Liver (tissue), 9 donors: ENCODE results near the gene HLA-DPB1. TPM values are rescaled to one million over a fixed set of nuclear protein-coding genes. Genes with fewer than 3 reads are reported as not detected.

Source experiments
- DNase-seq: peaks from one replicate; pipeline ENCODE4 v3.0.0-alpha.2; 2017; ENCODE audit warnings: low spot score
- H3K27ac ChIP-seq, 2 donors: one replicate each; pipeline ENCODE4 v1.7.0; 2013; ENCODE audit warnings: inconsistent platforms in 2 of 2, low read length in 2 of 2, control low read depth in 1 of 2, low read depth in 1 of 2, mild to moderate bottlenecking in 1 of 2
- H3K27me3 ChIP-seq, 4 donors: one replicate each; pipeline versions ENCODE4 v1.6.1 to v1.7.0; 2013; ENCODE audit warnings: low read length in 3 of 4, inconsistent platforms in 1 of 4, mild to moderate bottlenecking in 1 of 4, moderate library complexity in 1 of 4; ENCODE audit not compliant: control insufficient read depth in 4 of 4, insufficient read depth in 4 of 4
- H3K36me3 ChIP-seq, 4 donors: one replicate each; pipeline versions ENCODE4 v1.6.1 to v1.7.0; 2013; ENCODE audit warnings: low read length in 3 of 4, mild to moderate bottlenecking in 3 of 4, low read depth in 1 of 4, moderate library complexity in 1 of 4; ENCODE audit not compliant: control insufficient read depth in 4 of 4, insufficient read depth in 3 of 4
- H3K4me1 ChIP-seq, 4 donors: one replicate each; pipeline versions ENCODE4 v1.6.1 to v1.7.0; 2013; ENCODE audit warnings: low read length in 3 of 4, mild to moderate bottlenecking in 3 of 4, moderate library complexity in 1 of 4; ENCODE audit not compliant: control insufficient read depth in 4 of 4, insufficient read depth in 4 of 4
- H3K4me3 ChIP-seq, 3 donors: one replicate each; pipeline versions ENCODE4 v1.6.1 to v1.7.0; 2013; ENCODE audit warnings: low read length in 3 of 3, control low read depth in 1 of 3, low read depth in 1 of 3, mild to moderate bottlenecking in 1 of 3
- H3K9ac ChIP-seq, 2 donors: one replicate each; pipeline ENCODE4 v1.7.0; 2013; ENCODE audit warnings: low read length in 2 of 2, mild to moderate bottlenecking in 2 of 2, moderate library complexity in 2 of 2, control low read depth in 1 of 2, low read depth in 1 of 2
- H3K9me3 ChIP-seq, 4 donors: one replicate each; pipeline versions ENCODE4 v1.6.1 to v1.7.0; 2013; ENCODE audit warnings: low read length in 3 of 4; ENCODE audit not compliant: control insufficient read depth in 4 of 4
- EGR1 ChIP-seq, 2 donors: IDR thresholded peaks; 2 replicates each; pipeline ENCODE4 v1.6.1; 2016 to 2018; ENCODE audit warnings: antibody characterized with exemption in 2 of 2, low read depth in 2 of 2
- FOXA1 ChIP-seq: IDR thresholded peaks from 2 replicates; pipeline ENCODE4 v1.6.1; 2016; ENCODE audit warnings: antibody characterized with exemption
- FOXA2 ChIP-seq: IDR thresholded peaks from 2 replicates; pipeline ENCODE4 v1.6.1; 2016; ENCODE audit warnings: antibody characterized with exemption
- GABPA ChIP-seq, 2 donors: IDR thresholded peaks in 1 of 2; conservative IDR thresholded peaks in 1 of 2; 2 replicates each; pipeline ENCODE4 v1.6.1; 2016; ENCODE audit warnings: antibody characterized with exemption in 2 of 2, mild to moderate bottlenecking in 1 of 2, moderate library complexity in 1 of 2
- HNF4A ChIP-seq, 2 donors: conservative IDR thresholded peaks; 2 replicates each; pipeline ENCODE4 v1.6.1; 2016; ENCODE audit warnings: antibody characterized with exemption in 2 of 2, mild to moderate bottlenecking in 2 of 2
- HNF4G ChIP-seq: IDR thresholded peaks from 2 replicates; pipeline ENCODE4 v1.6.1; 2016; ENCODE audit warnings: antibody characterized with exemption
- JUND ChIP-seq, 2 donors: IDR thresholded peaks; 2 replicates each; pipeline ENCODE4 v1.6.1; 2016; ENCODE audit warnings: antibody characterized with exemption in 2 of 2
- NR2F2 ChIP-seq: IDR thresholded peaks from 2 replicates; pipeline ENCODE4 v1.6.1; 2016; ENCODE audit warnings: antibody characterized with exemption
- RAD21 ChIP-seq, 2 donors: IDR thresholded peaks; 2 replicates each; pipeline ENCODE4 v1.6.1; 2016; ENCODE audit warnings: antibody characterized with exemption in 2 of 2, mild to moderate bottlenecking in 2 of 2
- RXRA ChIP-seq, 2 donors: IDR thresholded peaks; 2 replicates each; pipeline ENCODE4 v1.6.1; 2017 to 2018; ENCODE audit warnings: antibody characterized with exemption in 2 of 2, mild to moderate bottlenecking in 1 of 2
- YY1 ChIP-seq: IDR thresholded peaks from 2 replicates; pipeline ENCODE4 v1.6.1; 2016; ENCODE audit warnings: antibody characterized with exemption, mild to moderate bottlenecking
- WGBS: extraction: QIAGEN DNeasy Blood & Tissue Kit; methylation state at CpG from one replicate; pipeline ENCODE4 v1.1.7; 2013; 5-methylcytosine and 5-hydroxymethylcytosine counted together
- polyA plus RNA-seq, 2 donors: library from polyadenylated mRNA; stranded (reverse) in 1 of 2; unstranded in 1 of 2; fragments of 200-250 nt in 1 of 2; fragments of >200 nt in 1 of 2; fragmentation: Nextera tagmentation in 1 of 2; extraction: Ambion mirVana in 1 of 2; gene quantifications; one replicate each; pipeline versions ENCODE4 v1.2.1 to v1.2.3, GENCODE V29; 2013 to 2015
- total RNA-seq, 2 donors: library from RNA; depleted of rRNA; stranded (reverse); fragments of >200 nt; gene quantifications; one replicate each; pipeline ENCODE4 v1.2.3, GENCODE V29; 2014
- TF ChIP-seq, protein P1 (sequence below): IDR thresholded peaks from 2 replicates; pipeline ENCODE4 v1.6.1; 2016; ENCODE audit warnings: antibody characterized with exemption
- TF ChIP-seq, protein P2 (sequence below): fragments of 150-350 bp; IDR thresholded peaks from 2 replicates; pipeline ENCODE4 v1.5.1; 2017; ENCODE audit warnings: improper control_type of control experiment, low read depth, low read length; ENCODE audit not compliant: missing input control
- TF ChIP-seq, protein P3 (sequence below): IDR thresholded peaks from 2 replicates; pipeline ENCODE4 v1.6.1; 2016; ENCODE audit warnings: antibody characterized with exemption
- donor health status: healthy.
- donor health status: healthy.
- donor health status: healthy.
- donor health status: healthy.
- donor health status: healthy.

The HLA-DPB1 gene
- total and polyA plus RNA-seq, 4 donors: 15.5 to 37.8 (median 24.0) TPM

DNA sequence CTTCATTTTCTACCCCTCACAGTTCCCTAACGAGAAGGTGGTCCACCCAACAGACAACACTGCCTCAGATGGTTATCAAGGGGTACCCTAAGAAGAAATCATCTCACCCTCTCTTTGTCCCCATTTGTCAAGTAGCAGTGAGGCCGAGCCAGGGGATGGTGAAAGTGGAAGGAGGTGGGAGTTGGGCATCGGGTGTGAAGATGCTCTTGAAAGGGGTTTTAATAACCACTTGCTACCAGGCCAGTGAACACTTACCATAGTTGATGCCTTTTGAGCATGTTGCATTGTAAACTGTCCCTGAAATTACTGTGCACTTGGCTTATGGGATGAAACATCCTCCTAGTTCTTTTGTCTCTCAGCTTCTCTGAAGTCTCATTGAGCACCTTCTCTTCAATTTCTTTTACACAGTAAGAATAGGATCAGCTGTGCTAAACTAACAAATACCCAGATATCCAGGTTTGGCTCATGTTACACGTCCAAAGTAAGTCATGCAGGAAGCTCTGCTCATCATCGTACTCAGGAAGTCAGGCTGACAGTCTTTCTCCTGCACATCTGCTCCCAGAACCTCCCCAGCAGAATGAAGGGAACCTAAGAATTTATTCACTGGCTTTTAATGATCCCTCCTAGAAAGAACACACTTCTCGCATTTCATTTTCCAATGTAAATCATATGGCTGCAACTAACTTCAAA is 13.3 kb downstream of the HLA-DPB1 start:
- Histone ChIP-seq H3K27ac (no peak overlapping the region), H3K36me3 (peaks cover 0 to 9% (median 0%) of the 10 kb centered on the region in 4 donors), H3K27me3 (no peaks in the 10 kb centered on the region), H3K9ac (no peak overlapping the region), H3K4me3 (no peak overlapping the region), H3K9me3 (no peaks in the 10 kb centered on the region), H3K4me1 (no peaks in the 10 kb centered on the region)
- TF ChIP-seq HNF4A (conservative IDR thresholded peaks at IDR 0.05) (no peak), EGR1 (IDR thresholded peaks at IDR 0.05; ENCODE audit: low read depth in 2 of 2) (no peak), NR2F2 (no peak), RXRA (IDR thresholded peaks at IDR 0.05) (no peak), RAD21 (IDR thresholded peaks at IDR 0.05) (no peak), HNF4G (no peak), GABPA (IDR thresholded peaks at IDR 0.05 in 1 of 2, conservative IDR thresholded peaks at IDR 0.05 in 1 of 2) (no peak), FOXA2 (no peak), FOXA1 (no peak), JUND (IDR thresholded peaks at IDR 0.05) (no peak), YY1 (no peak)
- TF ChIP-seq, protein P1, sequence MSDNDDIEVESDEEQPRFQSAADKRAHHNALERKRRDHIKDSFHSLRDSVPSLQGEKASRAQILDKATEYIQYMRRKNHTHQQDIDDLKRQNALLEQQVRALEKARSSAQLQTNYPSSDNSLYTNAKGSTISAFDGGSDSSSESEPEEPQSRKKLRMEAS: no peak
- TF ChIP-seq, protein P2, sequence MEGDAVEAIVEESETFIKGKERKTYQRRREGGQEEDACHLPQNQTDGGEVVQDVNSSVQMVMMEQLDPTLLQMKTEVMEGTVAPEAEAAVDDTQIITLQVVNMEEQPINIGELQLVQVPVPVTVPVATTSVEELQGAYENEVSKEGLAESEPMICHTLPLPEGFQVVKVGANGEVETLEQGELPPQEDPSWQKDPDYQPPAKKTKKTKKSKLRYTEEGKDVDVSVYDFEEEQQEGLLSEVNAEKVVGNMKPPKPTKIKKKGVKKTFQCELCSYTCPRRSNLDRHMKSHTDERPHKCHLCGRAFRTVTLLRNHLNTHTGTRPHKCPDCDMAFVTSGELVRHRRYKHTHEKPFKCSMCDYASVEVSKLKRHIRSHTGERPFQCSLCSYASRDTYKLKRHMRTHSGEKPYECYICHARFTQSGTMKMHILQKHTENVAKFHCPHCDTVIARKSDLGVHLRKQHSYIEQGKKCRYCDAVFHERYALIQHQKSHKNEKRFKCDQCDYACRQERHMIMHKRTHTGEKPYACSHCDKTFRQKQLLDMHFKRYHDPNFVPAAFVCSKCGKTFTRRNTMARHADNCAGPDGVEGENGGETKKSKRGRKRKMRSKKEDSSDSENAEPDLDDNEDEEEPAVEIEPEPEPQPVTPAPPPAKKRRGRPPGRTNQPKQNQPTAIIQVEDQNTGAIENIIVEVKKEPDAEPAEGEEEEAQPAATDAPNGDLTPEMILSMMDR: no peak
- TF ChIP-seq, protein P3, sequence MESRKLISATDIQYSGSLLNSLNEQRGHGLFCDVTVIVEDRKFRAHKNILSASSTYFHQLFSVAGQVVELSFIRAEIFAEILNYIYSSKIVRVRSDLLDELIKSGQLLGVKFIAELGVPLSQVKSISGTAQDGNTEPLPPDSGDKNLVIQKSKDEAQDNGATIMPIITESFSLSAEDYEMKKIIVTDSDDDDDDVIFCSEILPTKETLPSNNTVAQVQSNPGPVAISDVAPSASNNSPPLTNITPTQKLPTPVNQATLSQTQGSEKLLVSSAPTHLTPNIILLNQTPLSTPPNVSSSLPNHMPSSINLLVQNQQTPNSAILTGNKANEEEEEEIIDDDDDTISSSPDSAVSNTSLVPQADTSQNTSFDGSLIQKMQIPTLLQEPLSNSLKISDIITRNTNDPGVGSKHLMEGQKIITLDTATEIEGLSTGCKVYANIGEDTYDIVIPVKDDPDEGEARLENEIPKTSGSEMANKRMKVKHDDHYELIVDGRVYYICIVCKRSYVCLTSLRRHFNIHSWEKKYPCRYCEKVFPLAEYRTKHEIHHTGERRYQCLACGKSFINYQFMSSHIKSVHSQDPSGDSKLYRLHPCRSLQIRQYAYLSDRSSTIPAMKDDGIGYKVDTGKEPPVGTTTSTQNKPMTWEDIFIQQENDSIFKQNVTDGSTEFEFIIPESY: no peak
- no peak for DNase-seq
- 66% methylated on average over 6 of the region's 6 CpGs for WGBS

DNA sequence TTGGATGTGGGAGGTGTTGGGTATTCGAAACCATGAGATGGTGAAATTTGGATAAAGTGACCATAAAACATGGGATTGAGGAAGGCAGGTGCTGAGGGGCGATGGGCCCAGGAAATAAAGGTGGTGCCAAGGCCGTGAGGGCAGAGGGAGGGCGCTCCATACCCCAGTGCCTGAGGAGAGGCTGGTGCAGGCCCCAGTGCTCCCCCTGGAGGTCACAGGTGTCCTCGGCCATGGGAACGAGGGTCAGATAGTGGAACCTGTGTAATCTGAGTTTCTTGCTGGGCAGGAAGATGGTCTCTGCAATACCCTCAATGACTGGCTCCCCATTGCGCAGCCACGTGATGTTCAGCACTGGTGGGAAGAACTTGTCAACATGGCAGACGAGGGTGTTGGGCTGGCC is 16.2 kb downstream of the HLA-DPB1 start:
- Histone ChIP-seq H3K9ac (no peak overlapping the region), H3K27me3 (no peaks in the 10 kb centered on the region), H3K27ac (no peak overlapping the region), H3K36me3 (peaks cover 0 to 6% (median 0%) of the 10 kb centered on the region in 4 donors), H3K4me3 (no peak overlapping the region), H3K9me3 (no peaks in the 10 kb centered on the region), H3K4me1 (no peaks in the 10 kb centered on the region)
- DNase-seq: no peak
- WGBS: 44% methylated on average over 9 of the region's 9 CpGs
- TF ChIP-seq, protein P3: no peak
- TF ChIP-seq RAD21 (IDR thresholded peaks at IDR 0.05): peak; percentile 45 to 59
- TF ChIP-seq, protein P2: peak; percentile 40
- TF ChIP-seq NR2F2: no peak
- TF ChIP-seq JUND (IDR thresholded peaks at IDR 0.05): no peak
